Common myeloid progenitor, CD34-positive (primary cell): ENCODE data around the gene DOP1A.

ENCODE experiments used
- CTCF ChIA-PET: fragments of 350-600 bp; sonication (Branson Sonifier 250); formaldehyde crosslinking; loops from one replicate; lab custom pipeline; 2021; ENCODE audit warnings: antibody characterized with exemption; lab: Charles Lee
- POLR2A ChIA-PET: fragments of 350-600 bp; sonication (Branson Sonifier 250); formaldehyde crosslinking; loops from one replicate; lab custom pipeline; 2021; ENCODE audit warnings: antibody characterized with exemption; lab: Charles Lee
- DNase-seq, 3 donors: peaks; one replicate each; pipeline versions ENCODE4 v3.0.0 to v3.0.0-alpha.2; 2013
- H3K27ac ChIP-seq, 2 experiments: 1 replicate in 1 of 2; 2 replicates in 1 of 2; pipeline ENCODE4 v1.7.0; 2013; ENCODE audit warnings: inconsistent platforms in 2 of 2, low read length in 2 of 2, mild to moderate bottlenecking in 2 of 2, low read depth in 1 of 2, moderate library complexity in 1 of 2; ENCODE audit not compliant: severe bottlenecking in 2 of 2, insufficient read depth in 1 of 2, poor library complexity in 1 of 2
- H3K27me3 ChIP-seq, 5 experiments: replicated peaks in 2 of 5; 1 replicate in 3 of 5; 2 replicates in 2 of 5; pipeline versions ENCODE4 v1.6.1 to v1.7.0; 2013; ENCODE audit warnings: low read length in 4 of 5, mild to moderate bottlenecking in 2 of 5, moderate library complexity in 2 of 5, inconsistent platforms in 1 of 5; ENCODE audit not compliant: insufficient read depth in 5 of 5, control insufficient read depth in 4 of 5
- H3K36me3 ChIP-seq, 4 experiments: 1 replicate in 2 of 4; 2 replicates in 2 of 4; pipeline versions ENCODE4 v1.6.1 to v1.7.0; 2013; ENCODE audit warnings: low read length in 3 of 4, control low read depth in 1 of 4, mild to moderate bottlenecking in 1 of 4; ENCODE audit not compliant: control insufficient read depth in 4 of 4, insufficient read depth in 4 of 4
- H3K4me1 ChIP-seq, 4 experiments: 1 replicate in 3 of 4; 2 replicates in 1 of 4; pipeline versions ENCODE4 v1.6.1 to v1.7.1; 2013; ENCODE audit warnings: low read length in 3 of 4, mild to moderate bottlenecking in 3 of 4, control low read depth in 1 of 4, inconsistent platforms in 1 of 4, moderate library complexity in 1 of 4; ENCODE audit not compliant: control insufficient read depth in 4 of 4, insufficient read depth in 4 of 4; ENCODE audit errors: control extremely low read depth in 1 of 4
- H3K4me3 ChIP-seq, 7 experiments: 1 replicate in 4 of 7; 2 replicates in 3 of 7; pipeline versions ENCODE4 v1.5.1 to v1.7.0; 2013; ENCODE audit warnings: mild to moderate bottlenecking in 7 of 7, low read length in 6 of 7, moderate library complexity in 6 of 7, inconsistent platforms in 2 of 7, low read depth in 2 of 7, control low read depth in 1 of 7; ENCODE audit not compliant: insufficient read depth in 4 of 7, control insufficient read depth in 1 of 7; ENCODE audit errors: extremely low read depth in 1 of 7
- H3K9me3 ChIP-seq, 5 experiments: 1 replicate in 4 of 5; 2 replicates in 1 of 5; pipeline versions ENCODE4 v1.6.1 to v1.7.1; 2013; ENCODE audit warnings: low read length in 4 of 5, mild to moderate bottlenecking in 2 of 5, inconsistent platforms in 1 of 5, low read depth in 1 of 5, moderate library complexity in 1 of 5; ENCODE audit not compliant: control insufficient read depth in 4 of 5, insufficient read depth in 2 of 5; ENCODE audit errors: control extremely low read depth in 1 of 5
- WGBS: methylation state at CpG from one replicate; pipeline ENCODE4 v1.1.5; 2013; ENCODE audit not compliant: insufficient coverage; 5-methylcytosine and 5-hydroxymethylcytosine counted together

The DOP1A gene

DNA sequence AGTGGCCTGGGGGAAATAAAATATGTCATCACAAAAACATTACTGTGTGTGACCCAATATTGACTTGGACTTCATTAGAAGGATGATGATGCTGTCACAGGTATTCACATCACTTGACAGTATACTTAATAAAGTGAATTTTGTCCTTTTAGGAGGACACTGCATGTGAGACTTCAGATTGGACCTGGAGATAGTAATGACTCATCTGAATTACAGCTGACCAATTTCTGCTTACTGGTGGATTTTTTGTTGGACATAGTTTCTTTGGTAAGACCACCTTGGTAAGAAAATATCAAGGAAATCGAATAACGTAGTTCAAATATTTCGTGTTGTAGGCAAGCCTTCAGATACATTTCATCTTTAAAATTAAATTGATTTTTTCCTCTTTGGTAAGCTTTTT lies 57.1 kb downstream of the DOP1A start:
- ChIA-PET CTCF (no interaction called here), POLR2A (no interaction called here)
- peaks cover 19 to 69% (median 27%) of the 10 kb centered on the region in 4 experiments for H3K36me3 ChIP-seq
- no peak overlapping the region for H3K4me3 ChIP-seq
- H3K27ac ChIP-seq = no peak overlapping the region
- H3K9me3 ChIP-seq = no peaks in the 10 kb centered on the region
- H3K27me3 ChIP-seq = no peaks in the 10 kb centered on the region
- no peaks in the 10 kb centered on the region for H3K4me1 ChIP-seq
- WGBS = no CpG with 5 or more reads among the region's 3 CpGs
- no peak for DNase-seq

GRCh38 chr6:83125425-83125824 lies 58.0 kb downstream of the DOP1A start:
- ChIA-PET POLR2A (no interaction called here), CTCF (no interaction called here)
- no peak overlapping the region for H3K27ac ChIP-seq
- H3K4me3 ChIP-seq = no peak overlapping the region
- peaks cover 20 to 73% (median 31%) of the 10 kb centered on the region in 4 experiments for H3K36me3 ChIP-seq
- no peaks in the 10 kb centered on the region for H3K9me3 ChIP-seq
- no peak for DNase-seq
- H3K4me1 ChIP-seq = no peaks in the 10 kb centered on the region
- H3K27me3 ChIP-seq = no peaks in the 10 kb centered on the region

DNA sequence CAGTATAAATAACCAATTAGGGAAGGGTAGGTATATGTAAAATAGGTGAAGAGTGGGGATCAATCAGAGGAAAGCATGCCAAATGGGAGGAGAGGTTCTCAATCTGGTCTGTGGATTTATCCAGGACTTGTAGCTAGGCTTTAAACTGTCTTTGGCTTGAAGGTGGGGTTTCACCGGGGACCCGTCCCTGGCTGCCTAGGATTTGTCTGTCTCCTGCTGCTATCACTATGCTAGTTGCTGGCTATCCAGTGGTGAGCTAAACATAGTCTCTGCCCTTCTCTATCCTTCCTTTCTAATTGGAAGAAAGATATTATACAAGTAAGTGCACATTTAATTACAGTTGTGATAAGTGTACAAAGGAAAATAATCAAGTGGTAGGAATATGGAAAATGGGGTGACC lies 58.8 kb downstream of the DOP1A start:
- H3K27me3 ChIP-seq = no peaks in the 10 kb centered on the region
- POLR2A ChIA-PET = interaction anchor here (0.6 kb wide), 1 partner anchor 71 kb away, joined by 3 read pairs; no protein-coding TSS in a partner anchor
- H3K4me3 ChIP-seq = no peak overlapping the region
- no peaks in the 10 kb centered on the region for H3K9me3 ChIP-seq
- H3K4me1 ChIP-seq = no peaks in the 10 kb centered on the region
- CTCF ChIA-PET = interaction anchor here (0.9 kb wide), 1 partner anchor 38 kb away, joined by 3 read pairs; no protein-coding TSS in a partner anchor
- H3K27ac ChIP-seq = no peak overlapping the region
- H3K36me3 ChIP-seq = peaks cover 20 to 72% (median 33%) of the 10 kb centered on the region in 4 experiments
- no peak for DNase-seq
- WGBS = 100% methylated on average over 2 of the region's 2 CpGs

DNA sequence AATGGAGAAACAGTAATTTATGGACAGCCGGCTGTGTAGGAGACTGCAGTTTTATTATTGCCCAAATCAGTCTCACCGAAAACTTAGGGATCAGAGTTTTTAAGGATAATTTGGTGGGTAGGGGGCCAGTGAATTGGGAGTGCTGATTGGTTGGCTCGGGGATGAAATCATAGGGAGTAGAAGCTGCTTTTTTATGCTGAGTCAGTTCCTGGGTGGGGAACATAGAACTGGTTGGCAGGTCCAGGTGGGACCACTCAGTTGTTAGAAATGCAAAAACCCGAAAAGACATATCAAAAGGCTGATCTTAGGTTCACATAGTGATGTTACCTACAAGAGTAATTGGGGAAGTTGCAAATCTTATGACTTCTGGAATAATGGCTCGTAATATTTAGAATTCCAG lies 59.3 kb downstream of the DOP1A start:
- Histone ChIP-seq H3K4me1 (no peaks in the 10 kb centered on the region), H3K27ac (no peak overlapping the region), H3K9me3 (no peaks in the 10 kb centered on the region), H3K4me3 (no peak overlapping the region), H3K36me3 (peaks cover 20 to 70% (median 34%) of the 10 kb centered on the region in 4 experiments), H3K27me3 (no peaks in the 10 kb centered on the region)
- DNase-seq = no peak
- ChIA-PET POLR2A (interaction anchor here (0.6 kb wide), 1 partner anchor 71 kb away, joined by 3 read pairs; no protein-coding TSS in a partner anchor), CTCF (interaction anchor here (0.9 to 1.2 kb wide), 3 partner anchors 10 to 38 kb away, joined by 3 read pairs; no protein-coding TSS in a partner anchor)
- 100% methylated on average over 4 of the region's 5 CpGs for WGBS

- ChIA-PET POLR2A (no interaction called here), CTCF (interaction anchor here (0.9 to 1.2 kb wide), 3 partner anchors 11 to 39 kb away, joined by 3 read pairs; no protein-coding TSS in a partner anchor)
- H3K4me1 ChIP-seq = no peaks in the 10 kb centered on the region
- no peak overlapping the region for H3K27ac ChIP-seq
- H3K27me3 ChIP-seq = no peaks in the 10 kb centered on the region
- 97% methylated on average over 3 of the region's 5 CpGs for whole genome bisulfite sequencing
- H3K36me3 ChIP-seq = peaks cover 20 to 74% (median 34%) of the 10 kb centered on the region in 4 experiments
- H3K4me3 ChIP-seq = no peak overlapping the region
- DNase-seq = no peak
- no peaks in the 10 kb centered on the region for H3K9me3 ChIP-seq
Observed at GRCh38 chr6:83127258-83127657, 59.8 kb downstream of the DOP1A start.

DNA sequence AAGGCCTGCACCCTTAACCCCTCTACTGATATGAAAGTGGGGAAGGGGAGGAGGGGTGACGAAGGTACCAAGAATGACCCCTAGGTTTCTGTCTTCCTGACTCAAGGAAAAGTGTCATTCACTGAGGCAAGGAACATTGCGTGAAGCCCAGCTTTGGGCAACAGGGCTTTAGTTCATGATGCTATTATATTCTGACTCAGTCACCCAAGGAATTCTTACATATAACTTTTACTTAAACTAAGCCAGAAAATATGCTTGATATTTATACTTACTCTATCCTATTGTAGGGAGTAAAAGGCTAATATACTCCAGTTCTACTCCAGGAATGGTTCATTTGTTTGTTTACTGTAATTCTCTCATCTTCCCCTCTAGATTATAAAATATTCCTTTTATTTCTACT lies 60.5 kb downstream of the DOP1A start:
- no peak for DNase-seq
- Histone ChIP-seq H3K27ac (no peak overlapping the region), H3K4me1 (no peaks in the 10 kb centered on the region), H3K36me3 (peaks cover 20 to 74% (median 34%) of the 10 kb centered on the region in 4 experiments), H3K27me3 (no peaks in the 10 kb centered on the region), H3K4me3 (no peak overlapping the region), H3K9me3 (no peaks in the 10 kb centered on the region)
- ChIA-PET CTCF (interaction anchor here (1.2 kb wide), 1 partner anchor 15 kb away, joined by 3 read pairs; no protein-coding TSS in a partner anchor), POLR2A (no interaction called here)
- WGBS = no CpG with 5 or more reads among the region's 2 CpGs

GRCh38 chr6:83132121-83132520 lies 64.7 kb downstream of the DOP1A start:
- POLR2A ChIA-PET = no interaction called here
- Histone ChIP-seq H3K27me3 (no peaks in the 10 kb centered on the region), H3K27ac (no peak overlapping the region), H3K9me3 (no peaks in the 10 kb centered on the region), H3K4me1 (no peaks in the 10 kb centered on the region), H3K36me3 (peaks cover 14 to 48% (median 33%) of the 10 kb centered on the region in 4 experiments), H3K4me3 (no peak overlapping the region)
- DNase-seq = peak; percentile 0 to 8 (median 3)
- WGBS = no CpG with 5 or more reads among the region's 3 CpGs
- CTCF ChIA-PET = no interaction called here
